Measurements from ENCODE around the gene PDSS2. TPM values are rescaled to one million over a fixed set of nuclear protein-coding genes. Genes with fewer than 3 reads are reported as not detected.

PDSS2 gene
- polyA plus RNA-seq, 1 of the 3 experiments (the other 2 are of a cell fraction): 5.6 TPM

- no peak overlapping the region for H3K4me3 ChIP-seq (ENCODE audit: low read depth in 2 of 2, low read length in 1 of 2)
- no peak overlapping the region for H2AFZ ChIP-seq (ENCODE audit: low read depth)
- H4K20me1 ChIP-seq (ENCODE audit: insufficient read depth): no peaks in the 10 kb centered on the region
- peaks cover 0 to 2% of the 10 kb centered on the region in 2 experiments; a peak in 1 of 4 replicates for H3K4me1 ChIP-seq (ENCODE audit: control insufficient read depth in 1 of 2, insufficient read depth in 2 of 2, low read depth in 1 of 2, low read length in 1 of 2)
- H3K36me3 ChIP-seq (replicated peaks in 1 of 2; ENCODE audit: control insufficient read depth in 1 of 2, insufficient read depth in 2 of 2, low read length in 1 of 2): no peaks in the 10 kb centered on the region
- H3K27ac ChIP-seq (ENCODE audit: low read depth in 2 of 2, low read length in 1 of 2): no peak overlapping the region
- H3K79me2 ChIP-seq (ENCODE audit: insufficient read depth): no peaks in the 10 kb centered on the region
- H3K9me2 ChIP-seq: no peaks in the 10 kb centered on the region
- 79% methylated on average over 5 of the region's 5 CpGs for WGBS (ENCODE audit: low lambda C conversion rate)
- H3K4me2 ChIP-seq: no peak overlapping the region
- DNase-seq: no peak
- H3K9ac ChIP-seq: no peak overlapping the region
- ChIA-PET POLR2A (no interaction called here), CTCF (interaction anchor here (1.1 to 1.6 kb wide), 3 partner anchors 10 to 549 kb away, joined by 3 to 6 read pairs (median 3); partner anchors contain the start of gene BEND3)
- H3F3A ChIP-seq (replicated peaks; ENCODE audit: insufficient read depth): peaks cover 7% of the 10 kb centered on the region
- no peaks in the 10 kb centered on the region for H3K9me3 ChIP-seq
- no peaks in the 10 kb centered on the region for H3K27me3 ChIP-seq (ENCODE audit: insufficient read depth)
- TF ChIP-seq SMC3 (IDR thresholded peaks at IDR 0.05; ENCODE audit: low read depth, low read length) (no peak), NRF1 (IDR thresholded peaks at IDR 0.05; ENCODE audit: low read depth, low read length) (no peak), TCF12 (IDR thresholded peaks at IDR 0.05) (no peak), POLR2AphosphoS5 (IDR thresholded peaks at IDR 0.05; ENCODE audit: low read depth, low read length) (no peak)
- TF ChIP-seq, protein P1, sequence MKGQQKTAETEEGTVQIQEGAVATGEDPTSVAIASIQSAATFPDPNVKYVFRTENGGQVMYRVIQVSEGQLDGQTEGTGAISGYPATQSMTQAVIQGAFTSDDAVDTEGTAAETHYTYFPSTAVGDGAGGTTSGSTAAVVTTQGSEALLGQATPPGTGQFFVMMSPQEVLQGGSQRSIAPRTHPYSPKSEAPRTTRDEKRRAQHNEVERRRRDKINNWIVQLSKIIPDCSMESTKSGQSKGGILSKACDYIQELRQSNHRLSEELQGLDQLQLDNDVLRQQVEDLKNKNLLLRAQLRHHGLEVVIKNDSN (IDR thresholded peaks at IDR 0.05; ENCODE audit: borderline replicate concordance, low read depth): no peak
Observed at GRCh38 chr6:107125771-107126170, 333.6 kb downstream of the PDSS2 start.

GRCh38 chr6:107124934-107125348, 334.4 kb downstream of the PDSS2 start:
- no peaks in the 10 kb centered on the region for H3K79me2 ChIP-seq (ENCODE audit: insufficient read depth)
- H3K4me3 ChIP-seq (ENCODE audit: low read depth in 2 of 2, low read length in 1 of 2): no peak overlapping the region
- peaks cover 0 to 2% of the 10 kb centered on the region in 2 experiments; a peak in 1 of 4 replicates for H3K4me1 ChIP-seq (ENCODE audit: control insufficient read depth in 1 of 2, insufficient read depth in 2 of 2, low read depth in 1 of 2, low read length in 1 of 2)
- peaks cover 7% of the 10 kb centered on the region for H3F3A ChIP-seq (replicated peaks; ENCODE audit: insufficient read depth)
- H3K36me3 ChIP-seq (replicated peaks in 1 of 2; ENCODE audit: control insufficient read depth in 1 of 2, insufficient read depth in 2 of 2, low read length in 1 of 2): no peaks in the 10 kb centered on the region
- no peak overlapping the region for H2AFZ ChIP-seq (ENCODE audit: low read depth)
- no peaks in the 10 kb centered on the region for H4K20me1 ChIP-seq (ENCODE audit: insufficient read depth)
- WGBS (ENCODE audit: low lambda C conversion rate): 91% methylated on average over 4 of the region's 4 CpGs
- ChIA-PET POLR2A (no interaction called here), CTCF (interaction anchor here (1.1 to 1.3 kb wide), 2 partner anchors 11 to 551 kb away, joined by 3 read pairs; no protein-coding TSS in a partner anchor)
- H3K27me3 ChIP-seq (ENCODE audit: insufficient read depth): no peaks in the 10 kb centered on the region
- H3K9me2 ChIP-seq: no peaks in the 10 kb centered on the region
- H3K4me2 ChIP-seq: no peak overlapping the region
- TF ChIP-seq CHD2 (IDR thresholded peaks at IDR 0.05; ENCODE audit: low read length, partially characterized antibody) (no peak), RFX5 (IDR thresholded peaks at IDR 0.05; ENCODE audit: low read length) (no peak), FOXM1 (IDR thresholded peaks at IDR 0.05; ENCODE audit: low read depth) (no peak), POLR2AphosphoS5 (IDR thresholded peaks at IDR 0.05; ENCODE audit: low read depth, low read length) (no peak), CTCF (IDR thresholded peaks at IDR 0.05) (no peak), FOXJ3 (CRISPR knock-in tag; IDR thresholded peaks at IDR 0.05) (no peak), NRF1 (IDR thresholded peaks at IDR 0.05; ENCODE audit: low read depth, low read length) (no peak), EZH2phosphoT487 (IDR thresholded peaks at IDR 0.05; ENCODE audit: borderline replicate concordance, low read depth) (no peak), TAF1 (IDR thresholded peaks at IDR 0.05; ENCODE audit: borderline replicate concordance, low read depth, low read length) (no peak), RAD21 (IDR thresholded peaks at IDR 0.05; ENCODE audit: low read length) (no peak), EP300 (IDR thresholded peaks at IDR 0.05; ENCODE audit: borderline replicate concordance in 1 of 2, low read depth in 1 of 2, low read length in 1 of 2) (no peak), GABPA (IDR thresholded peaks at IDR 0.05; ENCODE audit: low read depth) (no peak), GATA2 (CRISPR knock-in tag; IDR thresholded peaks at IDR 0.05) (no peak), TEAD4 (IDR thresholded peaks at IDR 0.05; ENCODE audit: borderline replicate concordance, insufficient read depth) (no peak), SIN3A (IDR thresholded peaks at IDR 0.05; ENCODE audit: borderline replicate concordance, low read depth, low read length) (no peak), MAX (IDR thresholded peaks at IDR 0.05; ENCODE audit: low read depth) (no peak), RXRA (IDR thresholded peaks at IDR 0.05; ENCODE audit: borderline replicate concordance, low read depth) (no peak), RCOR1 (IDR thresholded peaks at IDR 0.05; ENCODE audit: low read length) (no peak)
- TF ChIP-seq, protein P2, sequence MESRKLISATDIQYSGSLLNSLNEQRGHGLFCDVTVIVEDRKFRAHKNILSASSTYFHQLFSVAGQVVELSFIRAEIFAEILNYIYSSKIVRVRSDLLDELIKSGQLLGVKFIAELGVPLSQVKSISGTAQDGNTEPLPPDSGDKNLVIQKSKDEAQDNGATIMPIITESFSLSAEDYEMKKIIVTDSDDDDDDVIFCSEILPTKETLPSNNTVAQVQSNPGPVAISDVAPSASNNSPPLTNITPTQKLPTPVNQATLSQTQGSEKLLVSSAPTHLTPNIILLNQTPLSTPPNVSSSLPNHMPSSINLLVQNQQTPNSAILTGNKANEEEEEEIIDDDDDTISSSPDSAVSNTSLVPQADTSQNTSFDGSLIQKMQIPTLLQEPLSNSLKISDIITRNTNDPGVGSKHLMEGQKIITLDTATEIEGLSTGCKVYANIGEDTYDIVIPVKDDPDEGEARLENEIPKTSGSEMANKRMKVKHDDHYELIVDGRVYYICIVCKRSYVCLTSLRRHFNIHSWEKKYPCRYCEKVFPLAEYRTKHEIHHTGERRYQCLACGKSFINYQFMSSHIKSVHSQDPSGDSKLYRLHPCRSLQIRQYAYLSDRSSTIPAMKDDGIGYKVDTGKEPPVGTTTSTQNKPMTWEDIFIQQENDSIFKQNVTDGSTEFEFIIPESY (IDR thresholded peaks at IDR 0.05; ENCODE audit: borderline replicate concordance, low read depth): no peak
- TF ChIP-seq, protein P3, sequence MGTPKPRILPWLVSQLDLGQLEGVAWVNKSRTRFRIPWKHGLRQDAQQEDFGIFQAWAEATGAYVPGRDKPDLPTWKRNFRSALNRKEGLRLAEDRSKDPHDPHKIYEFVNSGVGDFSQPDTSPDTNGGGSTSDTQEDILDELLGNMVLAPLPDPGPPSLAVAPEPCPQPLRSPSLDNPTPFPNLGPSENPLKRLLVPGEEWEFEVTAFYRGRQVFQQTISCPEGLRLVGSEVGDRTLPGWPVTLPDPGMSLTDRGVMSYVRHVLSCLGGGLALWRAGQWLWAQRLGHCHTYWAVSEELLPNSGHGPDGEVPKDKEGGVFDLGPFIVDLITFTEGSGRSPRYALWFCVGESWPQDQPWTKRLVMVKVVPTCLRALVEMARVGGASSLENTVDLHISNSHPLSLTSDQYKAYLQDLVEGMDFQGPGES (IDR thresholded peaks at IDR 0.05; ENCODE audit: low read depth, low read length): no peak
- no peak for DNase-seq
- no peak overlapping the region for H3K27ac ChIP-seq (ENCODE audit: low read depth in 2 of 2, low read length in 1 of 2)
- H3K9me3 ChIP-seq: no peaks in the 10 kb centered on the region
- no peak overlapping the region for H3K9ac ChIP-seq
